HCT116 (cell line): ENCODE data around the gene FGF18. TPM values are rescaled to one million over a fixed set of nuclear protein-coding genes. Genes with fewer than 3 reads are reported as not detected.

Experiments
- ATAC-seq: fragments of 200-7000 bp; cut with Tn5 transposase; 2 replicates; pipeline ENCODE4 v1.9.1; 2020; ENCODE audit warnings: mild to moderate bottlenecking, moderate library complexity
- BruUV-seq: library from RNA; stranded (reverse); fragments of 400-500 nt; replicated peaks from 2 replicates; lab custom pipeline; 2021; lab: Mats Ljungman, UMichigan
- CTCF ChIA-PET: fragments of 300-600 bp; sonication (Branson Sonifier 250); formaldehyde crosslinking; loops from one replicate; lab custom pipeline; 2021; ENCODE audit warnings: antibody characterized with exemption; lab: Charles Lee
- POLR2A ChIA-PET: fragments of 300-600, 350-600 bp; sonication (Branson Sonifier 250); formaldehyde crosslinking; loops from one replicate; lab custom pipeline; 2021; ENCODE audit warnings: antibody characterized with exemption; lab: Charles Lee
- RAD21 ChIA-PET, 2 experiments: fragments of 300-600 bp; sonication (Branson Sonifier 250); formaldehyde crosslinking; loops; one replicate each; lab custom pipeline; 2023; ENCODE audit warnings: low total read pairs in 2 of 2; ENCODE audit not compliant: uncharacterized antibody in 2 of 2, unreplicated experiment in 2 of 2, low non-redundant PET in 1 of 2; lab: Charles Lee
- DNase-seq: peaks from one replicate; pipeline ENCODE4 v3.0.0-alpha.2; 2010; ENCODE audit warnings: low read depth, low spot score
- H2AFZ ChIP-seq: fragments of 200-600 bp; shearing (Covaris generic), sonication (generic); 2 replicates; pipeline ENCODE4 v1.6.1; 2017; ENCODE audit warnings: low read depth, mixed run types, mixed read lengths, antibody characterized with exemption, low read length; ENCODE audit not compliant: poor library complexity, severe bottlenecking
- H3K27ac ChIP-seq: 2 replicates; pipeline ENCODE4 v1.5.1; 2012; ENCODE audit warnings: low read depth, low read length
- H3K27me3 ChIP-seq: fragments of 200-600 bp; sonication (generic); 2 replicates; pipeline ENCODE4 v1.6.1; 2016; ENCODE audit warnings: mixed run types, low read length, mixed read lengths; ENCODE audit not compliant: insufficient read depth
- H3K36me3 ChIP-seq, 2 experiments: fragments of 200-500 bp in 1 of 2; fragments of 200-600 bp in 1 of 2; sonication (Bioruptor generic) in 1 of 2; sonication (generic) in 1 of 2; 2 replicates each; pipeline versions ENCODE4 v1.5.1 to v1.6.1; 2014 to 2016; ENCODE audit warnings: low read length in 2 of 2, inconsistent platforms in 1 of 2, mixed read lengths in 1 of 2, mixed run types in 1 of 2; ENCODE audit not compliant: insufficient read depth in 2 of 2, control insufficient read depth in 1 of 2
- H3K4me1 ChIP-seq, 2 experiments: fragments of 200-600 bp in 1 of 2; sonication (generic) in 1 of 2; 2 replicates each; pipeline versions ENCODE4 v1.5.1 to v1.6.1; 2012 to 2017; ENCODE audit warnings: low read length in 2 of 2, inconsistent platforms in 1 of 2, mild to moderate bottlenecking in 1 of 2, mixed read lengths in 1 of 2, mixed run types in 1 of 2, moderate library complexity in 1 of 2; ENCODE audit not compliant: insufficient read depth in 2 of 2, control insufficient read depth in 1 of 2
- H3K4me2 ChIP-seq: fragments of 200-600 bp; sonication (generic); 2 replicates; pipeline ENCODE4 v1.6.1; 2017; ENCODE audit warnings: mixed run types, low read length, mixed read lengths
- H3K4me3 ChIP-seq, 2 experiments: fragments of 200-600 bp in 1 of 2; sonication (generic) in 1 of 2; replicated peaks in 1 of 2; 2 replicates each; pipeline ENCODE4 v1.5.1; 2011 to 2016; ENCODE audit warnings: low read length in 2 of 2, control low read depth in 1 of 2, low read depth in 1 of 2, mild to moderate bottlenecking in 1 of 2, mixed read lengths in 1 of 2, mixed run types in 1 of 2
- H3K79me2 ChIP-seq: fragments of 200-600 bp; sonication (generic); 2 replicates; pipeline ENCODE4 v1.6.1; 2017; ENCODE audit warnings: mild to moderate bottlenecking, mixed run types, low read length, moderate library complexity, mixed read lengths; ENCODE audit not compliant: insufficient read depth
- H3K9ac ChIP-seq: fragments of 200-600 bp; sonication (generic); 2 replicates; pipeline ENCODE4 v1.6.1; 2016; ENCODE audit warnings: low read length, mixed read lengths
- H3K9me2 ChIP-seq: fragments of 200-600 bp; sonication (generic), shearing (Covaris generic); 2 replicates; pipeline ENCODE4 v1.6.1; 2017; ENCODE audit warnings: mixed run types, mild to moderate bottlenecking, moderate library complexity; ENCODE audit not compliant: insufficient read depth
- H3K9me3 ChIP-seq, 2 experiments: fragments of 200-500 bp in 1 of 2; fragments of 200-600 bp in 1 of 2; sonication (Bioruptor generic) in 1 of 2; sonication (generic) in 1 of 2; 2 replicates each; pipeline ENCODE4 v1.6.1; 2014 to 2017; ENCODE audit warnings: low read length in 2 of 2, mixed read lengths in 2 of 2, inconsistent platforms in 1 of 2, low read depth in 1 of 2, mild to moderate bottlenecking in 1 of 2, mixed run types in 1 of 2, moderate library complexity in 1 of 2; ENCODE audit not compliant: control insufficient read depth in 1 of 2, insufficient read depth in 1 of 2
- H4K20me1 ChIP-seq: fragments of 200-600 bp; sonication (generic), shearing (Covaris generic); 2 replicates; pipeline ENCODE4 v1.6.1; 2017; ENCODE audit warnings: mixed run types, mild to moderate bottlenecking, moderate library complexity; ENCODE audit not compliant: insufficient read depth
- CBX3 ChIP-seq: IDR thresholded peaks from 2 replicates; pipeline ENCODE4 v1.6.1; 2012; ENCODE audit warnings: low read depth
- CTCF ChIP-seq, 3 experiments: fragments of 200-600 bp in 1 of 3; sonication (generic) in 1 of 3; IDR thresholded peaks in 2 of 3; conservative IDR thresholded peaks in 1 of 3; 2 replicates each; pipeline ENCODE4 v1.5.1; 2012 to 2017; ENCODE audit warnings: low read depth in 2 of 3, low read length in 2 of 3, antibody characterized with exemption in 1 of 3, borderline replicate concordance in 1 of 3, control low read depth in 1 of 3, mild to moderate bottlenecking in 1 of 3, mixed read lengths in 1 of 3, mixed run types in 1 of 3, moderate library complexity in 1 of 3; ENCODE audit not compliant: insufficient read depth in 1 of 3
- EGR1 ChIP-seq: IDR thresholded peaks from 2 replicates; pipeline ENCODE4 v1.6.1; 2012; ENCODE audit warnings: low read depth
- ELF1 ChIP-seq: IDR thresholded peaks from 2 replicates; pipeline ENCODE4 v1.6.1; 2012; ENCODE audit warnings: low read depth, borderline replicate concordance
- EZH2 ChIP-seq: fragments of 200-600 bp; sonication (generic); IDR thresholded peaks from 2 replicates; pipeline ENCODE4 v1.6.1; 2017; ENCODE audit warnings: antibody characterized with exemption, mixed run types
- FOSL1 ChIP-seq: IDR thresholded peaks from 2 replicates; pipeline ENCODE4 v1.6.1; 2012; ENCODE audit warnings: low read depth
- JUND ChIP-seq: IDR thresholded peaks from 2 replicates; pipeline ENCODE4 v1.6.1; 2012
- MAX ChIP-seq: IDR thresholded peaks from 2 replicates; pipeline ENCODE4 v1.6.1; 2012
- RAD21 ChIP-seq: IDR thresholded peaks from 2 replicates; pipeline ENCODE4 v1.6.1; 2012; ENCODE audit warnings: low read depth, mild to moderate bottlenecking
- SIN3A ChIP-seq: IDR thresholded peaks from 2 replicates; pipeline ENCODE4 v1.6.1; 2012; ENCODE audit warnings: low read depth
- SP1 ChIP-seq: IDR thresholded peaks from 2 replicates; pipeline ENCODE4 v1.6.1; 2012; ENCODE audit warnings: low read depth
- TCF7L2 ChIP-seq: IDR thresholded peaks from 2 replicates; pipeline ENCODE4 v1.7.0; 2011; ENCODE audit warnings: borderline replicate concordance, inconsistent platforms; ENCODE audit not compliant: insufficient read depth, insufficient read length; ENCODE audit errors: extremely low read depth
- ZFX ChIP-seq: fragments of 450-650 bp; IDR thresholded peaks from 2 replicates; pipeline ENCODE4 v1.6.1; 2017
- intact Hi-C: fragments of 100-400 bp; cut with micrococcal nuclease; formaldehyde crosslinking; loops from 2 replicates; pipeline ENCODE4 v1.10.0; 2022
- total RNA-seq: library from RNA; stranded (reverse); gene quantifications from one replicate; pipeline ENCODE4 v1.2.1, GENCODE V29; 2021; ENCODE audit not compliant: unreplicated experiment
- TF ChIP-seq, protein P1 (sequence below): IDR thresholded peaks from 2 replicates; pipeline ENCODE4 v1.6.1; 2012
- TF ChIP-seq, protein P2 (sequence below): IDR thresholded peaks from 2 replicates; pipeline ENCODE4 v1.6.1; 2011; ENCODE audit warnings: mild to moderate bottlenecking, low read length, moderate library complexity; ENCODE audit not compliant: insufficient replicate concordance; ENCODE audit errors: extremely low read depth

Gene FGF18
- total RNA-seq, 1 experiment from 2014 or later = 0.96 TPM

DNA sequence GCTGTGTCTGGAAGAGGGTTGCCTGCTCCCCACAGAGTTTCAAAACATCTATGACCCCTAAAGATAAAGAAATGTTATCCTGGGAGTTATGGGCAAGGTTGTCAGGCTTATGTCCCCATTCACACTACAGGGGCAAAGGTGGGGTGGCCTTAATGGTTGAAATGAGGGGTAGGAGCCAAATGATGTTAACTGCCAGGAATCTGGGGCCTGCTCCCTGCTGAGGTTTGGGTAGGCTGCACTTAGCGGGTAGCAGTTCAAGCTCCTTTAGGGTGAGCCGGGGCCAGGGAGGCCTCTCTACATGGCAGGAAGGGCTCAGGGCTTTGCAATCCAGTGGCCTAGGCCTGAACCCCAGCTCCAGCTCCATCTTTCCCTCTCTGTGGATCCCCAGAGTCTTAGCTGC is 3.0 kb downstream of the FGF18 start:
- ATAC-seq = no peak
- Histone ChIP-seq H3K27ac (no peak overlapping the region), H3K9me2 (no peaks in the 10 kb centered on the region), H3K36me3 (no peaks in the 10 kb centered on the region), H3K79me2 (no peaks in the 10 kb centered on the region), H3K9ac (no peak overlapping the region), H3K4me2 (no peak overlapping the region), H3K27me3 (no peaks in the 10 kb centered on the region), H3K4me3 (no peak overlapping the region), H3K9me3 (no peaks in the 10 kb centered on the region), H2AFZ (no peak overlapping the region), H4K20me1 (peaks cover 8% of the 10 kb centered on the region; the same call in 1 of the 2 replicates), H3K4me1 (peaks cover 9 to 31% of the 10 kb centered on the region in 2 experiments)
- no peak for DNase-seq
- CTCF ChIA-PET = no interaction called here
- BruUV-seq = no TSS peak
- intact Hi-C loops = no loop called here
- POLR2A ChIA-PET = no interaction called here
- RAD21 ChIA-PET = no interaction called here
- TF ChIP-seq JUND (no peak), EGR1 (no peak), SIN3A (no peak), SP1 (no peak)
- TF ChIP-seq, protein P1, sequence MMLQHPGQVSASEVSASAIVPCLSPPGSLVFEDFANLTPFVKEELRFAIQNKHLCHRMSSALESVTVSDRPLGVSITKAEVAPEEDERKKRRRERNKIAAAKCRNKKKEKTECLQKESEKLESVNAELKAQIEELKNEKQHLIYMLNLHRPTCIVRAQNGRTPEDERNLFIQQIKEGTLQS = no peak

DNA sequence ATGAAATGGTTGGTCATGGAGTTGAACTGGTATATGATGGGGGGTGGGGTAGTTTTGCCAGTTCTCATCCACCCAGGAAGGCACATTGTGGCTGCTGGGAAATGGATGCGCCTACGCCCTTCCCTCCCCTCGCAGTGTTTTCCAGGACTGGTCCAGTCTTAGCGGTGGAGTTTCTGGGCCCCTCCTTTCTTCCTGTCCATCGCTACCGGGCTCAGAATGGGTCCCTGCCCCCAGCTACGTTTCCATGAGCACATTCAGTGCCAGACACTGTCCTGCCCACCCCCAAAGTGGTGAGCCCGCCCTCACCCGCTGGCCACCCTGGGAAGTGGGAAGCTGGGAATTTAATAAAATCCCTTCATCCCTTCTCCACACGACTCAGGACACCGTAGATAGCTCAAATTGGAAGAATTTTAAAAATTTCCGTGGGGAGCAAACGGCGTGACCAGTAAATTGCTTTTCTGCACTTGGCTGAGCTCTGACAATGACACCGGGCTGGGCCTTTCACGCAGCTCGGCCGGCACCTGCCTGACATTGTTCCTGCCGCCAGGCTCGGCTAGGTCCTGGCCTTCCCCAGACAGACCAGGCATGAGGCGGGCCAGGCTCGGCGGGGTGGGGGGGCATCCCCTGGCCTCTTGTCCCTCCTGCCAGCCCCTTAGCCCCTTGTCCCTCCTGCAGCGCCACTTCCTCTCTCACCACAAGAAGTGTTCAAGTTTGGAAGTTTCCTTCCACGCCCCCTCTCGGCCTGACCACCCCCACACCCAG is 3.6 kb downstream of the FGF18 start:
- Histone ChIP-seq H3K79me2 (no peaks in the 10 kb centered on the region), H3K4me1 (peaks cover 9 to 25% of the 10 kb centered on the region in 2 experiments), H3K9me2 (no peaks in the 10 kb centered on the region), H3K9me3 (no peaks in the 10 kb centered on the region), H3K9ac (no peak overlapping the region), H3K27ac (no peak overlapping the region), H2AFZ (no peak overlapping the region), H3K4me2 (no peak overlapping the region), H3K36me3 (no peaks in the 10 kb centered on the region), H4K20me1 (peaks cover 4% of the 10 kb centered on the region; the same call in 1 of the 2 replicates), H3K4me3 (no peak overlapping the region), H3K27me3 (no peaks in the 10 kb centered on the region)
- RAD21 ChIA-PET = no interaction called here
- POLR2A ChIA-PET = no interaction called here
- ATAC-seq (no peak), DNase-seq (no peak)
- no TSS peak for BruUV-seq
- CTCF ChIA-PET = no interaction called here
- intact Hi-C loops = no loop called here
- TF ChIP-seq FOSL1 = no peak
- TF ChIP-seq, protein P2, sequence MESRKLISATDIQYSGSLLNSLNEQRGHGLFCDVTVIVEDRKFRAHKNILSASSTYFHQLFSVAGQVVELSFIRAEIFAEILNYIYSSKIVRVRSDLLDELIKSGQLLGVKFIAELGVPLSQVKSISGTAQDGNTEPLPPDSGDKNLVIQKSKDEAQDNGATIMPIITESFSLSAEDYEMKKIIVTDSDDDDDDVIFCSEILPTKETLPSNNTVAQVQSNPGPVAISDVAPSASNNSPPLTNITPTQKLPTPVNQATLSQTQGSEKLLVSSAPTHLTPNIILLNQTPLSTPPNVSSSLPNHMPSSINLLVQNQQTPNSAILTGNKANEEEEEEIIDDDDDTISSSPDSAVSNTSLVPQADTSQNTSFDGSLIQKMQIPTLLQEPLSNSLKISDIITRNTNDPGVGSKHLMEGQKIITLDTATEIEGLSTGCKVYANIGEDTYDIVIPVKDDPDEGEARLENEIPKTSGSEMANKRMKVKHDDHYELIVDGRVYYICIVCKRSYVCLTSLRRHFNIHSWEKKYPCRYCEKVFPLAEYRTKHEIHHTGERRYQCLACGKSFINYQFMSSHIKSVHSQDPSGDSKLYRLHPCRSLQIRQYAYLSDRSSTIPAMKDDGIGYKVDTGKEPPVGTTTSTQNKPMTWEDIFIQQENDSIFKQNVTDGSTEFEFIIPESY = no peak
- no peak for TF ChIP-seq EZH2
- TF ChIP-seq, protein P1 = no peak
- no peak for TF ChIP-seq CBX3
- TF ChIP-seq CTCF (IDR thresholded peaks at IDR 0.05 in 2 of 3, conservative IDR thresholded peaks at IDR 0.05 in 1 of 3; ENCODE audit: borderline replicate concordance in 1 of 3, insufficient read depth in 1 of 3, low read depth in 2 of 3, low read length in 2 of 3) = no peak
- no peak for TF ChIP-seq RAD21
- TF ChIP-seq ZFX = no peak
- TF ChIP-seq ELF1 = no peak
- TF ChIP-seq MAX = no peak
- TF ChIP-seq EGR1 = no peak
- TF ChIP-seq TCF7L2 = no peak
